GM18951 (cell line): Measurements from ENCODE around the gene CASK.

Source experiments
- POLR2A ChIP-seq: IDR thresholded peaks from 4 replicates; pipeline ENCODE4 v1.6.1; 2011; ENCODE audit warnings: mild to moderate bottlenecking; ENCODE audit not compliant: insufficient read length, insufficient read depth; ENCODE audit errors: extremely low read depth
- in situ Hi-C: fragments of 300-500 bp; cut with MboI; formaldehyde crosslinking; loops from one replicate; pipeline ENCODE4 v1.12.0; 2022; ENCODE audit warnings: low sequenced_read_pairs, mixed read lengths, inconsistent platforms; ENCODE audit not compliant: unreplicated experiment

Gene CASK

GRCh38 chrX:41828826-41829225, 94.5 kb downstream of the CASK start:
- TF ChIP-seq POLR2A, result no peak
- in situ Hi-C loops, result no loop called here

- no peak for TF ChIP-seq POLR2A
- in situ Hi-C loops, result no loop called here
Measured at GRCh38 chrX:41827886-41828285, 95.5 kb downstream of the CASK start.

DNA sequence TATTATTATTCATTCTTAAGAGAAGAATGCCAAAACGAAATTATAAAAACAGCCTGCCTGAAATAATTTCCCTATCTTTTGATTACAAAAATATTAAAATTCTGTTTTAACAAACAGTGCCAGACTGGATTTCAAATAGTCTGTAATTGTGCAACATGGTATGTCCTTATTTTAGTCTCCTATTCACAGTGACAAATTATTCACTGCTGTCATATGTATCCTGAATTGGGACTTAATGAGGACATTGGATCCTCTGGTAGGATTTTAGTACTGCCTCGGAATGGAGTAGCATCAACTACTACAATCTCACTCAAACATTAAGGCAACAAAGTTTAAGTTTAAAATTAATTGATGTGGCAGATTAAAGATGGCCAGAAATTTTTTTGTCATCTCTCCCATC, 97.6 kb downstream of the CASK start:
- in situ Hi-C loops, result no loop called here
- TF ChIP-seq POLR2A, result no peak

DNA sequence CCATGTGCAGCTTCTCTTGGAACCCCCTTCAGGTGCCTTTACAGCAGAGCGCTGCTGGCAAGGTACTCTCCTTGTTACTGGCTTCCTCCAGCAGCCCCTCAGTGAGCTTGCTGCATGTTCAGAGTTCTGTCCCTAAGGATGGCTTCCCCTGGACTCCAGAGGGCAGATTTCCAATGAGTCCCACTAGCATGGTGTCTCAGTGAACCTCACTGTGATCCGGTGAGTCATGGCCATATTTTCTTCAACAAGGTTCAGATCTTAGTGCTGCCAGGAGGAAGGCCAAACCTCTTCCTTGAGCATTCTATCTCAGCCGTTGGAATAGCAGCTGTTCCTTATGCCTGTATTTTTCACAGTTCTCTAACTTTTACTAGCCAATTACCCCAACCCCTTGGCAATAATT, 98.8 kb downstream of the CASK start:
- in situ Hi-C loops, result no loop called here
- TF ChIP-seq POLR2A, result no peak

- no peak for TF ChIP-seq POLR2A
- in situ Hi-C loops, result no loop called here
Measured at GRCh38 chrX:41823402-41823801, 100.0 kb downstream of the CASK start.

- in situ Hi-C loops, result no loop called here
- TF ChIP-seq POLR2A, result no peak
Measured at GRCh38 chrX:41822892-41823291, 100.5 kb downstream of the CASK start.

DNA sequence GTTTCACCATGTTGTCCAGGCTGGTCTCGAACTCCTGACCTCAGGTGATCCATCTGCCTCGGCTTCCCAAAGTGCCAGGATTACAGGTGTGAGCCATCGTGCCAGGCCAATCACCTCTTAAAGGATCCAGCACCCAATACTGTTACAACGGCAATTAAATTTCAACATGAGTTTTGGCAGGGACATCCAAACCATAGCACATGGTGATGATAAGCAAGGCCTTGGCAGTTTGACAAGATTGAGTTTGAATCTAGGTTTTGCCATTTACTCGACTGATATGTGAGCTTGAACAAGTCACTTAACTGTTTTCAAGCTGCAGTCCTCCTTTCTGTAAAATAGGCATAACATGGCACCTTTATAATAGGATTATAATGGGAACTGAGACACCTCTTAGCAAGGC, 115.3 kb downstream of the CASK start:
- no peak for TF ChIP-seq POLR2A
- in situ Hi-C loops, result no loop called here

DNA sequence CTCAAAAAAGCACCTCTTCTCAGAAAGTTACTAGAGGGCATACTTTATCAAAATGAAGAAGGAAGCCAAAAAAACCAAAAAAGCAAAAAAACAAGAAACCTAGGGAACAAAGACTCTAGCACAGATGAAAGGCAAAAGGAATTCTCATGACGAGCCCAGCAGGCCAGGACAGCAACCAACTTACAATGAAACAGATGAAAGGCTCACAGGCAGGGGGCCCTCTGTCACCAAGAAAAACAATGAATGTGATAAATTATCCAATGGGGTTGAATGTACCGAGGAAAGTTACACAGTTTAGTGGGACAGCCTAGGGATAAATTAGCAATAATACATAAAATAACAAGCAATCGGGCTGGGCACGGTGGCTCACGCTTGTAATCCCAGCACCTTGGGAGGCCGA, 120.4 kb downstream of the CASK start:
- in situ Hi-C loops, result no loop called here
- TF ChIP-seq POLR2A, result no peak

- no peak for TF ChIP-seq POLR2A
- in situ Hi-C loops, result loop anchor here (10.0 to 25.0 kb wide), 3 partner anchors 513 to 1763 kb away; no protein-coding TSS in a partner anchor
Measured at GRCh38 chrX:41799661-41800060, 123.7 kb downstream of the CASK start.

- in situ Hi-C loops, result loop anchor here (10.0 to 25.0 kb wide), 3 partner anchors 516 to 1766 kb away; no protein-coding TSS in a partner anchor
- no peak for TF ChIP-seq POLR2A
Measured at GRCh38 chrX:41796577-41796976, 126.8 kb downstream of the CASK start.

DNA sequence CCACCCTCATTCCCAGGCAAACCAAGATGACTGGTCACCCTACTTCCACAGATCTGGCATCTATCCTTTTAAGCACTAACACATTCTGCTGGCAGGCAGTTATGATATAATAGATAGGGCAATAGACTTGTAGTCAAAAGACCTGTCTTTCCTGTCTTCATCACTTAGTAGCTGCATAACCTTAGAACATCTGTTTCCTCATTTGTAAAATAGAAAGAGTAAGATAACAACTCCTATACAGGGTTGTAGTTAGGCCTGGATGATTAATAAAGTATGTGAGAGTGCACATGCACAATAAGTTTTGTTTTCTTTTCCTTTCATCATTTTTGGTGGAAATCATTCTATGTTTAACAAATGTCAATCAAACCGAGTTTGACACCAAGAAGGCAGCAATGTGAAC, 127.3 kb downstream of the CASK start:
- TF ChIP-seq POLR2A, result no peak
- in situ Hi-C loops, result loop anchor here (10.0 to 25.0 kb wide), 3 partner anchors 516 to 1766 kb away; no protein-coding TSS in a partner anchor

DNA sequence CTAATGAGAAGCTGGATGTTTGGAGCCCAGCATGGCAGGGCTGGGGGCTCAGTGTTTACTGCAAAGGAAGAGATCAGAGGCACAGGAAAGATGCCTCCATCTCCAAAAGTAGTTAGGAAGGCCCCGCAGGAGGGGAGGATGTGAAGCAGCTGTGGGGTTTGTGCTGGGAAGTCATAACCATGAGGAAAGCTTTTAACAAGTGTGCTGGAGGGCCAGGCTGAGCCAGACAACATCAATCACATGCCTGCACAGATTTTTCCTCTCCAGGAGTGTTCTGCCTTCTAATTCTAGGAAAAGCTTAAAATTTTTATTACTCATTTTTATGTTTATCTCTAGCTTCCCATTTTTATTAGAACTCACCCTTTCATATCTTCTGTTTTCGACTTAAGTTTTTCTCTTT, 134.0 kb downstream of the CASK start:
- in situ Hi-C loops, result loop anchor here (25.0 kb wide), 2 partner anchors 523 to 1773 kb away; no protein-coding TSS in a partner anchor
- TF ChIP-seq POLR2A, result no peak

GRCh38 chrX:41785685-41786084, 137.7 kb downstream of the CASK start:
- no peak for TF ChIP-seq POLR2A
- in situ Hi-C loops, result loop anchor here (25.0 kb wide), 2 partner anchors 527 to 1777 kb away; no protein-coding TSS in a partner anchor

DNA sequence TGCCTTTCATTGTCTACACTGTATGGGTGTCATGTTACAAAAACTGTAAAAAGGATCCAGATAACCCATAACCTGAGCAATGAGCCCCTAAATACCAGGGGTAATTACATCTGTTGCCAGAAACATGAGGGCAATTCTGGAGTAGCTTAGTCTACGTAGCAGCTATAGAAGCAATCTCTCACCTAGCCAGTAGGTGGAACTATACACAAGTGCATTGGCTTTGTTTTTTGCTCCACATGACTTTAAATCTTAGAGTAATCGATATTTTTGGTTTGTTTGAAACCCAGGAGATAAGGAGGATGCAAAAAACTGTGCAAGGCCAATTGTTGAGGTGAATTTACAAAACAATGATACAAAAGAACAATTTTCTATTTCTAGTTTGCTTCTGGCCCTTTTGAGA, 141.9 kb downstream of the CASK start:
- no peak for TF ChIP-seq POLR2A
- in situ Hi-C loops, result loop anchor here (25.0 kb wide), 2 partner anchors 531 to 1781 kb away; no protein-coding TSS in a partner anchor

DNA sequence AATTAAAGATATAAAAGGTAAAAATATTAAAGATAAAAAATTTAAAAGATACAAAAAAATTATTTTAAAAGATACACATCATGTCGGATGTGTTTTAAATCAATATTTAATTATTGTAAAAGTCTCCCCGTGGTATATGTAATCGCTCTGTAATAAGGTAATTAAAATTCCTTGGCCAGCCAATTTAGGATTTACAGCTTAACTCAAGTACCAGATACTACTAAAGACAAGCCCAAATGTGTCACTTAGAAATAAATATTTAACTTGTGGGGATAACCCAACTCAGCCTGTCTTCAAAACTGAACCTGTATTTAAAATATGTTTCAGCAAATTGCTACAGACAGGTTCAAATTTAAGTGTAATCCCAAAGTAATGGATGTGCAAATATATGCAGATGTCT, 143.4 kb downstream of the CASK start:
- in situ Hi-C loops, result loop anchor here (25.0 kb wide), 2 partner anchors 532 to 1782 kb away; no protein-coding TSS in a partner anchor
- no peak for TF ChIP-seq POLR2A
